PFSK-1 (cell line): Measurements from ENCODE around the gene CAD. TPM values are rescaled to one million over a fixed set of nuclear protein-coding genes. Genes with fewer than 3 reads are reported as not detected.
A peak's percentile ranks its signal among the peaks of the same experiment; 100 is the strongest.

Experiments used
- FOXP2 ChIP-seq: optimal IDR thresholded peaks from 2 replicates; pipeline ENCODE3; 2011; ENCODE audit warnings: borderline replicate concordance, control low read depth, inconsistent platforms; ENCODE audit not compliant: insufficient read depth; ENCODE audit errors: extremely low read length, extremely low read depth
- POLR2AphosphoS5 ChIP-seq: IDR thresholded peaks from 2 replicates; pipeline ENCODE4 v1.6.1; 2012; ENCODE audit warnings: low read depth, mild to moderate bottlenecking, control low read depth, low read length, moderate library complexity
- REST ChIP-seq, 2 experiments: IDR thresholded peaks; 2 replicates each; pipeline versions ENCODE4 v1.6.1 to v1.8.0; 2011 to 2012; ENCODE audit warnings: low read depth in 2 of 2, low read length in 2 of 2, control low read depth in 1 of 2, inconsistent platforms in 1 of 2, mild to moderate bottlenecking in 1 of 2, moderate library complexity in 1 of 2; ENCODE audit not compliant: insufficient read depth in 1 of 2
- SIN3A ChIP-seq: IDR thresholded peaks from 2 replicates; pipeline ENCODE4 v1.6.1; 2012; ENCODE audit warnings: mild to moderate bottlenecking, low read length, moderate library complexity, borderline replicate concordance; ENCODE audit not compliant: insufficient read depth
- TAF1 ChIP-seq: IDR thresholded peaks from 2 replicates; pipeline ENCODE4 v1.6.1; 2012; ENCODE audit warnings: low read length, control low read depth, borderline replicate concordance; ENCODE audit not compliant: insufficient read depth
- polyA plus RNA-seq: library from polyadenylated mRNA; unstranded; fragments of >200 nt; gene quantifications from one replicate; pipeline ENCODE4 v1.2.1, GENCODE V29; 2012; ENCODE audit warnings: low read depth, missing spikeins; ENCODE audit not compliant: insufficient read length

Gene CAD
- 271 TPM for polyA plus RNA-seq

- TF ChIP-seq POLR2AphosphoS5 (peak; percentile 86), REST (IDR thresholded peaks at IDR 0.05; ENCODE audit: insufficient read depth in 1 of 2, low read depth in 2 of 2, low read length in 2 of 2) (peak in 1 of 2 experiments; percentile 22; a peak in 1 of 4 replicates), SIN3A (peak; percentile 78; the same call in 1 of the 2 replicates), TAF1 (peak; percentile 71; the same call in 1 of the 2 replicates), FOXP2 (peak; percentile 83)
These were observed at the start of gene CAD for GRCh38 chr2:27217173-27218121. CAD (plus strand) TSS chr2:27217369; CDS start chr2:27217552, 183 bp downstream.

- no peak for TF ChIP-seq POLR2AphosphoS5
- no peak for TF ChIP-seq REST (IDR thresholded peaks at IDR 0.05; ENCODE audit: insufficient read depth in 1 of 2, low read depth in 2 of 2, low read length in 2 of 2)
- TF ChIP-seq SIN3A, result no peak
- no peak for TF ChIP-seq FOXP2
- no peak for TF ChIP-seq TAF1
These were observed 46.4 kb upstream of the CAD start for GRCh38 chr2:27170581-27171337.

GRCh38 chr2:27171351-27171848 lies 45.8 kb upstream of the CAD start:
- no peak for TF ChIP-seq REST (IDR thresholded peaks at IDR 0.05; ENCODE audit: insufficient read depth in 1 of 2, low read depth in 2 of 2, low read length in 2 of 2)

- TF ChIP-seq REST (IDR thresholded peaks at IDR 0.05; ENCODE audit: insufficient read depth in 1 of 2, low read depth in 2 of 2, low read length in 2 of 2) (no peak), FOXP2 (no peak)
These were observed 42.5 kb upstream of the CAD start for GRCh38 chr2:27174638-27175037.
